GM23338 (cell line): Measurements from ENCODE around the gene ME1. TPM values are rescaled to one million over a fixed set of nuclear protein-coding genes. Genes with fewer than 3 reads are reported as not detected.
A peak's percentile ranks its signal among the peaks of the same experiment; 100 is the strongest.

Source experiments
- ATAC-seq: fragments of 200-7000 bp; cut with Tn5 transposase; 3 replicates; pipeline ENCODE4 v1.9.1; 2020
- DNase-seq: peaks from one replicate; pipeline ENCODE4 v3.0.0-alpha.2; 2015; ENCODE audit warnings: low spot score
- H2AFZ ChIP-seq: fragments of 200-600 bp; sonication (generic); 2 replicates; pipeline ENCODE4 v1.8.0; 2016; ENCODE audit warnings: antibody characterized with exemption, mild to moderate bottlenecking, moderate library complexity
- H3F3A ChIP-seq: fragments of 200-600 bp; sonication (generic); replicated peaks from 2 replicates; pipeline ENCODE4 v1.8.0; 2017; ENCODE audit warnings: antibody characterized with exemption, mixed run types, low read depth
- H3K27ac ChIP-seq: fragments of 200-600 bp; sonication (generic); 2 replicates; pipeline ENCODE4 v1.6.1; 2016; ENCODE audit warnings: low read depth
- H3K27me3 ChIP-seq: fragments of 200-600 bp; sonication (generic); 2 replicates; pipeline ENCODE4 v1.8.0; 2016; ENCODE audit warnings: mild to moderate bottlenecking, mixed run types, moderate library complexity; ENCODE audit not compliant: insufficient read depth
- H3K36me3 ChIP-seq: fragments of 200-600 bp; sonication (generic); 2 replicates; pipeline ENCODE4 v1.8.0; 2016; ENCODE audit warnings: mild to moderate bottlenecking; ENCODE audit not compliant: insufficient read depth
- H3K4me1 ChIP-seq: fragments of 200-600 bp; sonication (generic); 2 replicates; pipeline ENCODE4 v1.8.0; 2016; ENCODE audit warnings: mild to moderate bottlenecking, moderate library complexity; ENCODE audit not compliant: insufficient read depth
- H3K4me2 ChIP-seq: fragments of 200-600 bp; sonication (generic); 2 replicates; pipeline ENCODE4 v1.7.1; 2017; ENCODE audit warnings: mixed run types
- H3K4me3 ChIP-seq: fragments of 200-600 bp; sonication (generic); 2 replicates; pipeline ENCODE4 v1.6.1; 2016; ENCODE audit warnings: mixed run types
- H3K79me2 ChIP-seq: fragments of 200-600 bp; sonication (generic); replicated peaks from 2 replicates; pipeline ENCODE4 v1.8.0; 2017; ENCODE audit warnings: mild to moderate bottlenecking; ENCODE audit not compliant: insufficient read depth
- H3K9me2 ChIP-seq: fragments of 200-600 bp; sonication (generic); 2 replicates; pipeline ENCODE4 v1.8.0; 2017; ENCODE audit not compliant: insufficient read depth
- H4K20me1 ChIP-seq: fragments of 200-600 bp; sonication (generic); replicated peaks from 2 replicates; pipeline ENCODE4 v1.8.0; 2017; ENCODE audit warnings: mild to moderate bottlenecking; ENCODE audit not compliant: insufficient read depth
- H3K27ac Mint-ChIP-seq: 2 replicates; pipeline ENCODE4 v1.8.0; 2020; ENCODE audit warnings: inconsistent platforms, mild to moderate bottlenecking, moderate library complexity, mixed read lengths
- H3K27me3 Mint-ChIP-seq: 3 replicates; pipeline ENCODE4 v1.8.0; 2022; ENCODE audit warnings: low read depth, mild to moderate bottlenecking, moderate library complexity, mixed read lengths, inconsistent platforms; ENCODE audit not compliant: insufficient read depth, poor library complexity
- H3K36me3 Mint-ChIP-seq: 3 replicates; pipeline ENCODE4 v1.8.0; 2021; ENCODE audit warnings: low read depth, mild to moderate bottlenecking, inconsistent platforms, moderate library complexity, mixed read lengths
- H3K4me1 Mint-ChIP-seq: 3 replicates; pipeline ENCODE4 v1.8.0; 2020; ENCODE audit warnings: mild to moderate bottlenecking, inconsistent platforms, mixed read lengths
- H3K4me3 Mint-ChIP-seq: 3 replicates; pipeline ENCODE4 v1.8.0; 2021; ENCODE audit warnings: moderate library complexity, mild to moderate bottlenecking, inconsistent platforms, mixed read lengths
- H3K9me3 Mint-ChIP-seq: 3 replicates; pipeline ENCODE4 v1.8.0; 2020; ENCODE audit warnings: moderate library complexity, mild to moderate bottlenecking, inconsistent platforms, mixed read lengths
- CREB1 ChIP-seq: fragments of 250-450 bp; sonication (Bioruptor Pico); IDR thresholded peaks from 2 replicates; pipeline ENCODE4 v1.5.0; 2020; ENCODE audit warnings: low read depth, mild to moderate bottlenecking, moderate library complexity
- CTCF ChIP-seq, 2 experiments: fragments of 200-600 bp in 1 of 2; sonication (generic) in 1 of 2; conservative IDR thresholded peaks; 2 replicates each; pipeline versions ENCODE4 v1.5.1 to v1.6.1; 2016 to 2017; ENCODE audit warnings: antibody characterized with exemption in 2 of 2, low read depth in 2 of 2, mild to moderate bottlenecking in 2 of 2, moderate library complexity in 1 of 2
- ETS1 ChIP-seq: IDR thresholded peaks from 2 replicates; pipeline ENCODE4 v1.6.1; 2016; ENCODE audit warnings: antibody characterized with exemption
- EZH2 ChIP-seq: fragments of 200-600 bp; sonication (generic); IDR thresholded peaks from one replicate; pipeline ENCODE4 v1.8.0; 2017; ENCODE audit warnings: antibody characterized with exemption, mild to moderate bottlenecking, low read depth; ENCODE audit not compliant: unreplicated experiment
- EZH2phosphoT487 ChIP-seq: fragments of 200-600 bp; sonication (generic); IDR thresholded peaks from one replicate; pipeline ENCODE4 v1.8.1; 2018; ENCODE audit warnings: antibody characterized with exemption; ENCODE audit not compliant: unreplicated experiment
- NANOG ChIP-seq: IDR thresholded peaks from 2 replicates; pipeline ENCODE4 v1.6.1; 2016; ENCODE audit warnings: antibody characterized with exemption, borderline replicate concordance
- POLR2AphosphoS5 ChIP-seq: IDR thresholded peaks from 2 replicates; pipeline ENCODE4 v1.6.1; 2016; ENCODE audit warnings: antibody characterized with exemption, low read depth
- STAT1 ChIP-seq: IDR thresholded peaks from one replicate; pipeline ENCODE4 v1.6.1; 2016; ENCODE audit warnings: antibody characterized with exemption; ENCODE audit not compliant: unreplicated experiment
- ZNF114 ChIP-seq: fragments of 250-450 bp; sonication (Bioruptor Pico); IDR thresholded peaks from 2 replicates; pipeline ENCODE4 v1.5.0; 2020; ENCODE audit warnings: mild to moderate bottlenecking, moderate library complexity
- ZNF331 ChIP-seq: fragments of 250-450 bp; sonication (Bioruptor Pico); IDR thresholded peaks from 2 replicates; pipeline ENCODE4 v1.5.0; 2020; ENCODE audit warnings: low read depth, mild to moderate bottlenecking, moderate library complexity
- ZNF462 ChIP-seq: fragments of 250-450 bp; sonication (Bioruptor Pico); IDR thresholded peaks from 2 replicates; pipeline ENCODE4 v1.5.0; 2020; ENCODE audit warnings: mild to moderate bottlenecking, moderate library complexity
- polyA plus RNA-seq: library from polyadenylated mRNA; unstranded; fragments of >200 nt; fragmentation: Nextera tagmentation; extraction: Ambion mirVana; gene quantifications from 2 replicates; pipeline ENCODE4 v1.2.1, GENCODE V29; 2016
- total RNA-seq: library from RNA; depleted of rRNA; stranded (reverse); fragments of >200 nt; shearing (Covaris generic); gene quantifications from 2 replicates; pipeline ENCODE4 v1.2.3, GENCODE V29; 2014

Gene ME1
- total and polyA plus RNA-seq, 2 experiments from 2014 or later: 6.4 to 8.0 TPM

- no peaks in the 10 kb centered on the region for H3F3A ChIP-seq
- Mint-ChIP-seq H3K4me3 (peak overlapping the region; percentile 98), H3K36me3 (peaks cover 15% of the 10 kb centered on the region), H3K9me3 (no peaks in the 10 kb centered on the region), H3K4me1 (peaks cover 16% of the 10 kb centered on the region; the same call in 2 of the 3 replicates), H3K27me3 (peaks cover 10% of the 10 kb centered on the region), H3K27ac (peak overlapping the region; percentile 27)
- H3K36me3 ChIP-seq: peaks cover 18% of the 10 kb centered on the region
- DNase-seq: peak; percentile 92
- H3K4me3 ChIP-seq: peak overlapping the region; percentile 96
- H2AFZ ChIP-seq: peak overlapping the region; percentile 96
- H3K27me3 ChIP-seq: no peaks in the 10 kb centered on the region
- TF ChIP-seq EZH2: no peak
- no peak for TF ChIP-seq CREB1
- no peak for TF ChIP-seq ZNF462
- TF ChIP-seq EZH2phosphoT487: no peak
- TF ChIP-seq CTCF (conservative IDR thresholded peaks at IDR 0.05; ENCODE audit: low read depth in 2 of 2): no peak
- TF ChIP-seq NANOG: no peak
- TF ChIP-seq ZNF331 (CRISPR knock-in tag): no peak
- TF ChIP-seq ETS1: no peak
- no peak for TF ChIP-seq ZNF114 (CRISPR knock-in tag)
- no peak for TF ChIP-seq POLR2AphosphoS5
- TF ChIP-seq STAT1: no peak
- peak; percentile 86 for ATAC-seq
- peak overlapping the region; percentile 90 for H3K4me2 ChIP-seq
- H3K79me2 ChIP-seq: peaks cover 37% of the 10 kb centered on the region
- peak overlapping the region; percentile 81 for H3K27ac ChIP-seq
- peaks cover 21% of the 10 kb centered on the region for H4K20me1 ChIP-seq
- no peaks in the 10 kb centered on the region for H3K9me2 ChIP-seq
- H3K4me1 ChIP-seq: peaks cover 4% of the 10 kb centered on the region
Measured at GRCh38 chr6:83193747-83194566, 236.9 kb downstream of the ME1 start.
